ENCODE measurements around the gene PPIA. TPM values are rescaled to one million over a fixed set of nuclear protein-coding genes. Genes with fewer than 3 reads are reported as not detected.

Gene PPIA
- total RNA-seq, 1 donor from 2014 or later: 2,244 TPM

DNA sequence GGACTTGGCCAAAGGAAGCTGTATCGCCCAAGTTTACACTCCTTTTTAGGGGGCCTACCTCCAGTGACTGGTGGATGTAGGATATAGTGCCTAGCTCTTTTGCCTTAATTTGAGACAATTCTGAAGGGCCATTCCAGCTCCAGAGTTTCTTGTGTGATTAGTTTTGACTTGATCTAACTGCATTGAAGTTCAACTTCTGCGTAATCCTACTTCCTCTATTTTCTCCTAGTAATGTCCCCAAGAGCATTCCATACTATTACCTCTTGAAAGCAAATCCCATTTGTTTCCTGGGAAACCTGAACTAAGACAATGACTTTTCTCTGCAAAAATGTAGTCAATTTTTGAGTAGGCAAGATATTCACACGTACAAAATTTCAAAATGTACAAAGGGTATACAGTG lies 56.1 kb downstream of the PPIA start:
- H3K9me3 Mint-ChIP-seq: no peaks in the 10 kb centered on the region
- no peak overlapping the region for H3K4me3 Mint-ChIP-seq
- H3K27ac Mint-ChIP-seq (ENCODE audit: unreplicated experiment): no peak overlapping the region
- H3K27me3 Mint-ChIP-seq (ENCODE audit: low read depth): peaks cover 2% of the 10 kb centered on the region
- no peaks in the 10 kb centered on the region for H3K36me3 Mint-ChIP-seq (ENCODE audit: low read depth)
- DNase-seq (ENCODE audit: low read depth, low spot score): no peak
- peaks cover 18% of the 10 kb centered on the region for H3K4me1 Mint-ChIP-seq
- TF ChIP-seq, protein P1, sequence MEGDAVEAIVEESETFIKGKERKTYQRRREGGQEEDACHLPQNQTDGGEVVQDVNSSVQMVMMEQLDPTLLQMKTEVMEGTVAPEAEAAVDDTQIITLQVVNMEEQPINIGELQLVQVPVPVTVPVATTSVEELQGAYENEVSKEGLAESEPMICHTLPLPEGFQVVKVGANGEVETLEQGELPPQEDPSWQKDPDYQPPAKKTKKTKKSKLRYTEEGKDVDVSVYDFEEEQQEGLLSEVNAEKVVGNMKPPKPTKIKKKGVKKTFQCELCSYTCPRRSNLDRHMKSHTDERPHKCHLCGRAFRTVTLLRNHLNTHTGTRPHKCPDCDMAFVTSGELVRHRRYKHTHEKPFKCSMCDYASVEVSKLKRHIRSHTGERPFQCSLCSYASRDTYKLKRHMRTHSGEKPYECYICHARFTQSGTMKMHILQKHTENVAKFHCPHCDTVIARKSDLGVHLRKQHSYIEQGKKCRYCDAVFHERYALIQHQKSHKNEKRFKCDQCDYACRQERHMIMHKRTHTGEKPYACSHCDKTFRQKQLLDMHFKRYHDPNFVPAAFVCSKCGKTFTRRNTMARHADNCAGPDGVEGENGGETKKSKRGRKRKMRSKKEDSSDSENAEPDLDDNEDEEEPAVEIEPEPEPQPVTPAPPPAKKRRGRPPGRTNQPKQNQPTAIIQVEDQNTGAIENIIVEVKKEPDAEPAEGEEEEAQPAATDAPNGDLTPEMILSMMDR (conservative IDR thresholded peaks at IDR 0.05): no peak

Other genes with a start within 250 kb of the PPIA start
- 104 and 111 TPM in 2 replicates for gene DDX56, start 222.8 kb upstream of the PPIA start, total RNA-seq
- 87.2 and 88.9 TPM in 2 replicates for gene TMED4, start 214.4 kb upstream of the PPIA start, total RNA-seq
- 102 and 116 TPM in 2 replicates for gene OGDH, start 190.1 kb upstream of the PPIA start, total RNA-seq
- 93.9 and 99.5 TPM in 2 replicates for gene ZMIZ2, start 47.8 kb upstream of the PPIA start, total RNA-seq
- 351 and 353 TPM in 2 replicates for gene H2AZ2, start 51.4 kb downstream of the PPIA start, total RNA-seq
- 26.2 and 27.3 TPM in 2 replicates for gene PURB, start 88.8 kb downstream of the PPIA start, total RNA-seq
- 0.49 and 0.64 TPM in 2 replicates for gene MYO1G, start 182.3 kb downstream of the PPIA start, total RNA-seq
- gene CCM2, start 203.5 kb downstream of the PPIA start, total RNA-seq: 35.7 and 39.0 TPM in 2 replicates